Loucy (cell line): Measurements from ENCODE around the gene TRIM40.

Experiments
- EZH2phosphoT487 ChIP-seq: fragments of 200-600 bp; IDR thresholded peaks from 2 replicates; pipeline ENCODE4 v1.6.1; 2018; ENCODE audit warnings: antibody characterized with exemption, mild to moderate bottlenecking, moderate library complexity, borderline replicate concordance
- TF ChIP-seq, protein P1 (sequence below): fragments of 200-600 bp; sonication (generic); conservative IDR thresholded peaks from 2 replicates; pipeline ENCODE4 v1.5.1; 2014; ENCODE audit warnings: mild to moderate bottlenecking, antibody characterized with exemption, low read length

DNA sequence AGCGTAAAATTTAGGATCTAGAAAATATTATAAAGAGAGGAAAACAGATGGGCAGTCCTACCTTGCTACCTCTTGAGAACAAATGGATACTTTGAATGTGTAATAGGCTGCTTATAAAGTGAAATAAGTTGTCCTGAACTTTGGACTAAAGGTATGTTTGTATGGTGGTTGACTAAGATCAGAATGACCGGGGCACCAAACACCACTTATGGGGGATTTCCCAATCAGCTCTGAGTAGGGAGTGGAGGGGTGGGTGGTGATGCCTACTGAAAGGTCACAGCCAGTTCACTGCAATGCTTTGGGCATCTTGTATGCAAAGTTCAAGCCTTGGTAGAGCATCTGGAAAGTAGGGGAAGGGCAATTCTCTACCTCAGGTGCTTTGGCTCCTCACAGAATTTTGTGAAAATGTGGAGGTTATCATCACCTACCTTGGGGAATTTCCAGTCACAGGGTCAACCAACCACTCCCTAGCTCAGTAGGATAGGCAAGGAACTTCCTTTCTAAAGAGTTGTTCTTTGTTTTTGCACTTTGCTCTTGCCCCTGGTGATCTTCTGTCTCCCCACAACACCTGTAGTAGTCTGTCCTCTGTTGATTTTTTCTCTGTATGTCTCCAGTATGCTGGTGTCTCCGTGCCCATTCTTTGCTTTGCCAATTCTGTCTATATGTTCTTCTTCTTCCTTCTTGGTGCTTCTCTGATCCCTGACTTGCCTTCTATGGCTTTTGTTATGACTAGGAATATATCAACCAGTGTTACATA is 22.8 kb upstream of the TRIM40 start, which contains the start of gene TRIM31:
- TF ChIP-seq, protein P1, sequence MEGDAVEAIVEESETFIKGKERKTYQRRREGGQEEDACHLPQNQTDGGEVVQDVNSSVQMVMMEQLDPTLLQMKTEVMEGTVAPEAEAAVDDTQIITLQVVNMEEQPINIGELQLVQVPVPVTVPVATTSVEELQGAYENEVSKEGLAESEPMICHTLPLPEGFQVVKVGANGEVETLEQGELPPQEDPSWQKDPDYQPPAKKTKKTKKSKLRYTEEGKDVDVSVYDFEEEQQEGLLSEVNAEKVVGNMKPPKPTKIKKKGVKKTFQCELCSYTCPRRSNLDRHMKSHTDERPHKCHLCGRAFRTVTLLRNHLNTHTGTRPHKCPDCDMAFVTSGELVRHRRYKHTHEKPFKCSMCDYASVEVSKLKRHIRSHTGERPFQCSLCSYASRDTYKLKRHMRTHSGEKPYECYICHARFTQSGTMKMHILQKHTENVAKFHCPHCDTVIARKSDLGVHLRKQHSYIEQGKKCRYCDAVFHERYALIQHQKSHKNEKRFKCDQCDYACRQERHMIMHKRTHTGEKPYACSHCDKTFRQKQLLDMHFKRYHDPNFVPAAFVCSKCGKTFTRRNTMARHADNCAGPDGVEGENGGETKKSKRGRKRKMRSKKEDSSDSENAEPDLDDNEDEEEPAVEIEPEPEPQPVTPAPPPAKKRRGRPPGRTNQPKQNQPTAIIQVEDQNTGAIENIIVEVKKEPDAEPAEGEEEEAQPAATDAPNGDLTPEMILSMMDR = no peak
- TF ChIP-seq EZH2phosphoT487 = no peak
